Mucosa of stomach (tissue), 1 donor: ENCODE results near the gene STYXL1.
"Not testable (repeated sequence)": the region's sequence is repeated elsewhere in the genome, so short reads cannot be mapped to it uniquely, and the experiment has no call there.

ENCODE experiments used
- H3K27me3 ChIP-seq: one replicate; pipeline ENCODE4 v1.7.0; 2013; ENCODE audit warnings: mild to moderate bottlenecking, low read length; ENCODE audit not compliant: control insufficient read depth, insufficient read depth
- H3K36me3 ChIP-seq: one replicate; pipeline ENCODE4 v1.7.0; 2013; ENCODE audit warnings: low read length; ENCODE audit not compliant: control insufficient read depth, insufficient read depth
- H3K4me1 ChIP-seq: one replicate; pipeline ENCODE4 v1.7.0; 2013; ENCODE audit warnings: mild to moderate bottlenecking, low read length; ENCODE audit not compliant: control insufficient read depth, insufficient read depth
- H3K4me3 ChIP-seq: one replicate; pipeline ENCODE4 v1.7.0; 2013; ENCODE audit warnings: low read length
- H3K9ac ChIP-seq: one replicate; pipeline ENCODE4 v1.7.0; 2013; ENCODE audit warnings: mild to moderate bottlenecking, low read length, moderate library complexity
- H3K9me3 ChIP-seq: one replicate; pipeline ENCODE4 v1.7.0; 2013; ENCODE audit warnings: mild to moderate bottlenecking, low read length, moderate library complexity; ENCODE audit not compliant: control insufficient read depth
- donor health status: Pancreatic carcinoma.

STYXL1 gene

DNA sequence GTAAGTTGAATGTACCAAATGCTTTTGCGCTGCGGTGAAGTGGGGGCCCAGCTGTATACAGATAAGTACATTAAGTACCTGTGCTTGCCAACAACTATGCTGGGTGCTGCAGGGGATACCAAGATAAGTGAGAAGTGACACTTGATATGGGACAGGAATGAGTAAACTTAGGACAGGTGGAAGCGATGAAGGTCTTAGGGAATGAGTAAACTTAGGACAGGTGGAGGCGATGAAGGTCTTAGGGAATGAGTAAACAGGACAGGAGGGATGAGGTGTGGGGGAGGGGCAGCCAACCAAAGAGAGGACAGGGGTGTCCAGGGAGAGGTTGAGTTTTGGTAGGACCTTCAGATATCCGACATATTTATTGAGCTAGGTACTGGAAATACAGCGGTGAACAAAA lies 1.5 kb upstream of the STYXL1 start:
- H3K36me3 ChIP-seq = no peaks in the 10 kb centered on the region
- H3K27me3 ChIP-seq = no peaks in the 10 kb centered on the region
- H3K9me3 ChIP-seq = no peaks in the 10 kb centered on the region
- no peaks in the 10 kb centered on the region for H3K4me1 ChIP-seq
- H3K4me3 ChIP-seq = no peak overlapping the region
- H3K9ac ChIP-seq = peak overlapping the region; percentile 92

DNA sequence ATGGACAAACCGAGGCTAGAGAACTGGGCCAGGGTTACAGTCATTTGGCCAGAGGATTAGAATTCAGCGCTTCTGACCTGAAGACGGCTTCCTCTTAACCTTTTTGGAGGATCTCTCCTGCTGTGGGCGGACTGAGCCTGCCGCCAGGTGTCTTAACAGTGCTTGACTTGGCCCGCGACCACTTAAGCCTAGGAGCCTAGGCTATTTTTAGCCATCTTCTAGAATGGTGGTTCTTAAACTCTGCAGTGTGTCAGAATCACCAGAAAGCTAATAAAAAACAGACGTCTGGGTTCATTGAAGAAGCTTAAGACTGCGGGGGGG lies 828 bp upstream of the STYXL1 start:
- Histone ChIP-seq H3K9me3 (no peaks in the 10 kb centered on the region), H3K36me3 (no peaks in the 10 kb centered on the region), H3K27me3 (no peaks in the 10 kb centered on the region), H3K4me3 (peak overlapping the region; percentile 91), H3K9ac (peak overlapping the region; percentile 92), H3K4me1 (no peaks in the 10 kb centered on the region)

DNA sequence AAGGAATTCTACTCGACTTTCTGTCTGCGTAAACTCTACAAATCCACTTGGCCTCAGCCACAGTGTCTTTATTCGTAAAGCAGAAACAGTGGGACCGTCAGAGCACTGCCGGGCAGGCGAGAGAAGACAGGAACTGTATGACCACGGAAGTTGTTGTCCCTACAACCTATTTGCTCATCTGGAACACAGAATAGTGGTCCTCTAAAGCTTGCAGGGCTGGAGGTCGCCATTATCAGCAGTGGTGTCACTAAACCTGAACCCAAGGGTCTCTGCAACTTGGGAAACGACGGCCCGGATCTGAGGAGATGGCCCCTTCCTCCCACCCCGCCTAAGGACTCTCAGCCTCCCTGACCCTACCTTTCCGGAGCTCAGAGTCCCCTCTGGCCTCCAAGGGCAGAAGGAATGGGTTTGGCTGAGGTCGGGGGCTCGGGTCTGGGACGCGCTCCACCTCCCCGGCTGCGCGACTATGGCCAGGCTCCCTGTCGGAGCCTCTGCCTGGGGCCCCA lies 442 bp downstream of the STYXL1 start:
- Histone ChIP-seq H3K4me1 (no peaks in the 10 kb centered on the region), H3K9me3 (no peaks in the 10 kb centered on the region), H3K4me3 (peak overlapping the region; percentile 91), H3K9ac (peak overlapping the region; percentile 92), H3K36me3 (no peaks in the 10 kb centered on the region), H3K27me3 (no peaks in the 10 kb centered on the region)

DNA sequence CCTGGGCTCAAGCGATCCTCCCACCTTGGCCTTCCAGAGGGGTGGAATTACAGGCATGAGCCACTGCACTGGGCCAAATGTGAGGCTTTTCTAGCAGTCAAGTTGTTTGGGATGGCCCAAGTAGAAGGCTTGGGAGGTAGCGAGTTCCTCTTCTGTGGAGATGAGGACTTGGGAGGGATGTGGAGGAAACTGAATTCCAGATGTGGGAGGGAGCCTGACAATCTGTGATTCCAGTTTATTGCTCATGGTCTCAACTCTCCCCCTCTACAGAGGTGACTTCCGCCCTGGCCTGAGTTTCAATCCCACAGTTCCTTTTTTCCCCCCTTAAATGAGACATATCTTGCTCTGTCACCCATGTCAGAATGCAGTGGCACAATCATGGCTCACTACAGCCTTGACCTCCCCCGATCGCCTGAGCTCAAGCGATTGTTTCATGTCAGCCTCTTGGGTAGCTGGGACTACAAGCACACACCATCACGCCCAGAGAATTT lies 3.4 kb downstream of the STYXL1 start:
- H3K4me1 ChIP-seq = no peaks in the 10 kb centered on the region
- H3K4me3 ChIP-seq = no peak overlapping the region
- H3K9me3 ChIP-seq = no peaks in the 10 kb centered on the region
- H3K9ac ChIP-seq = no peak overlapping the region
- no peaks in the 10 kb centered on the region for H3K27me3 ChIP-seq
- H3K36me3 ChIP-seq = no peaks in the 10 kb centered on the region

DNA sequence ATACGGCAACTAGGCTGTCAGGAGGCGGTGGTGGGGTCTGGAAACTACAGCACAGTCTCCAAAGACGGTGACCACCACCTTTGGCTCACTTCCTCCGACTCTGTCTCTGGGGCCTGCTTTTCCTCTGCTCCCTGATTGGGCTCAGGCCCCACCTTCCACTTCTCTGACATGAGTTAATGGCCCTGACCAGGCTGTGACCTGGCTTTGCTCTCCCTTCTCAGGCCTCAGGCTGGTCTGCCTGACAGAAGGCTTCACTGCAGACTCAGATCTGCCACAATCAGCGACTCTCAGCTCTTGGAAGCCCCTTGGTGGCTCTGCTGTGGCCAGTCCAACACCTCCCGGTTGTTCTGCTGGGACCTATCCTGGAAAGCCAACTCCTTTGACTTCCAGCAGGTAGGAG lies 7.7 kb downstream of the STYXL1 start:
- Histone ChIP-seq H3K4me3 (no peak overlapping the region), H3K27me3 (no peaks in the 10 kb centered on the region), H3K36me3 (no peaks in the 10 kb centered on the region), H3K4me1 (no peaks in the 10 kb centered on the region), H3K9me3 (no peaks in the 10 kb centered on the region), H3K9ac (no peak overlapping the region)

DNA sequence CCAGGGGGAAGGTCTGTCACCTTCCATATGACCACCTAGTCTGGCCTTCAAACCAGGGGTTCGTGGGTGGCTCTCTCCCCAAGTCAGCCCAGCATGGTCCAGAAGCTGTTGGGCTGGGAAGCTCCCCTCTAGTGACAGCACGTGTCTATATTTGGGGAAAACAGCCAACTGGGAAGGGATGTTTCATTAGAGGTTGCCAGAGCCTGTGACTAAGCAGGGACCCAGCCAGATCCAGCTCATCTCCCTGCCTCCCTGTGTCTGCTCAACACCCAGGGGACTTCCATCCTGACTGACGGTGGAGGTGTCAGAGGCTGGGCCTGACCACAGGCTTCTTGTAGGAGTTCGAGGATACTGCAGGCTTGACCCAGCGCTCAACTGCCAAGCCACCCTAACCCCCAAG lies 10.5 kb downstream of the STYXL1 start:
- Histone ChIP-seq H3K4me3 (no peak overlapping the region), H3K9me3 (no peaks in the 10 kb centered on the region), H3K27me3 (no peaks in the 10 kb centered on the region), H3K36me3 (no peaks in the 10 kb centered on the region), H3K4me1 (no peaks in the 10 kb centered on the region), H3K9ac (no peak overlapping the region)

DNA sequence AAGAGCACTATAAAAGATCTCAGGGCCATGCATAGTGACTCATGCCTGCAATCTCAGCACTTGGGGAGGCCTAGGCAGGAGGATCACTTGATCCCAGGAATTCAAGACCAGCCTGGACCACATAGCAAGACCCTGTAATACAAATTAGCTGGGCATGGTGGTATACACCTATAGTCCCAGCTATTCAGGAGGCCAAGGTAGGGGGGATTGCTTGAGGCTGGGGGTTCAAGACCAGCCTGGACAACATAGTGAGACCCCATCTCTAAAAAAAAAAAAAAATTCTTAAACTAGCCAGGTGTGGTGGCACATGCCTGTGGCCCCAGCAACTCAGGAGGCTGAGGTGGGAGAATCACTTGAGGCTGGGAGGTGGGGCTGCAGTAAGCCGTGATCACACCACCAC lies 15.8 kb downstream of the STYXL1 start:
- Histone ChIP-seq H3K27me3 (no peaks in the 10 kb centered on the region), H3K4me1 (no peaks in the 10 kb centered on the region), H3K36me3 (no peaks in the 10 kb centered on the region), H3K9me3 (no peaks in the 10 kb centered on the region), H3K4me3 (no peak overlapping the region), H3K9ac (no peak overlapping the region)

DNA sequence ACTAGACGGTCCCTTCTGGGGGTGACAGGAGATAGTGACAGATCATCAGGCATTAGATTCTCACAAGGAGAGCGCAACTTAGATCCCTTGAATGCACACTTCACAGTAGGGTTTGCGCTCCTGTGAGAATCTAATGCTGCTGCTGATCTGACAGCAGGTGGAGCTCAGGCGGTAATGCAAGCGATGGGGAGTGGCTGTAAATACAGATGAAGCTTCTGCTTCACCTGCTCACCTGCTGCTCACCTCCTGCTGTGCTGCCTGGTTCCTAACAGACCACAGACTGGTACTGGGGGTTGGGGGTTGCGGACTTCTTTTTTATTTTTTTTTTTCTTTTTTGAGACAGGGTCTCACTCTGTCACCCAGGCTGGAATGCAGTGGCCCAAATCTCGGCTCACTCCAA lies 18.1 kb downstream of the STYXL1 start:
- not testable (repeated sequence) for H3K9me3 ChIP-seq, H3K9ac ChIP-seq, H3K4me3 ChIP-seq, H3K36me3 ChIP-seq, H3K4me1 ChIP-seq, H3K27me3 ChIP-seq

DNA sequence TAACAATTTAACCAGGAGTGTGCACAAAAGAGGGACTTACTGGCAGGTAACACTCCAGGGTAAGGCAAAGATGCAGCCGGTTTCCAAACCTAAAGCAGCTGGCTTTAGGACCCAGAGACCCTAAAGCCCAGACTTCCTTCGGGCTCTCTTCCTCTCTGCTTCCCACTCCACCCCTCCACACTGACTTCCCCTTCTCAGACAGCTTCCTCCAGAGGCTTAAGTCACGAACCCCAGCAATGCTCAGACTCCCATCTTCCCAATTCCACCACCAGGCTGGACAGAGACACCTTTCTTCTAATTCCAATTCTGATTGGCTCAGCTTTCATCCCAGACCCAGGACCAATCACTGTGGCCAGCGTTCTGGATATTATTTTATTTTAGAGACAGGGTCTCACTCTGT lies 24.8 kb downstream of the STYXL1 start:
- no peak overlapping the region for H3K9ac ChIP-seq
- no peaks in the 10 kb centered on the region for H3K9me3 ChIP-seq
- peaks cover 3% of the 10 kb centered on the region for H3K36me3 ChIP-seq
- no peaks in the 10 kb centered on the region for H3K27me3 ChIP-seq
- H3K4me1 ChIP-seq = peaks cover 4% of the 10 kb centered on the region
- H3K4me3 ChIP-seq = no peak overlapping the region

DNA sequence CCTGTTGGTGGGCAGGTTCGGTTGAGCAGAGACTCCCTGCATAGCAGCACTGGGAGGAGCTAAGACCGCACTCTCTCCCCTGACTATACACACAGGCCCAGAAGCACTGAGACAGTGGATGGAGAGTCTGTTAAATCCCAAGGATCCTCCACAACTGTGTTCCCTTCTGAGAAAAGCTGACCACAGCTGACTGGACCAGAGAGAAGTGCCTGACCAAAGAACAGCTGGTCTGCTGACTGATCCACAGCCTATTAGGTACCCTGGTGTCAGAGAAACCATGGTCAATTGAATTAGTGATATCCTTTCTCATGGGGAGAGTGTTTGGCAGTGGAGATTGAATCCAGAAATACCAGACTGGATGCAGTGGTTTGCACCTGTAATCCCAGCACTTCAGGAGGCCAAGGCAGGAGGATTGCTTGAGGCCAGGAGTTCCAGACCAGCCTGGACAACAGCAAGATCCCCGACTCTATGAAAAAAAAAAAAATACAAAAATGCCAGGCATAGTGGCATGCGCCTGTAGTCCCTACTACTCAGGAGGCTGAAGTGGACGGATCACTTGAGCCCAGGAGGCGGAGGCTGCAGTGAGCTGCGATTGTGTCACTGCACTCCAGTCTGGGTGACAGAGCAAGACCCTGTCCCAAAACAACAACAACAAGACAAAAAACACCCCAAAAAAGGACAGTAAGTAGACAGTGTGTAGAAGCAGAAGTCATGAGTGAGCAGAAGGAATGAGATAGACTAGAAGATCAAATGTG lies 25.6 kb downstream of the STYXL1 start:
- H3K36me3 ChIP-seq = peaks cover 3% of the 10 kb centered on the region

DNA sequence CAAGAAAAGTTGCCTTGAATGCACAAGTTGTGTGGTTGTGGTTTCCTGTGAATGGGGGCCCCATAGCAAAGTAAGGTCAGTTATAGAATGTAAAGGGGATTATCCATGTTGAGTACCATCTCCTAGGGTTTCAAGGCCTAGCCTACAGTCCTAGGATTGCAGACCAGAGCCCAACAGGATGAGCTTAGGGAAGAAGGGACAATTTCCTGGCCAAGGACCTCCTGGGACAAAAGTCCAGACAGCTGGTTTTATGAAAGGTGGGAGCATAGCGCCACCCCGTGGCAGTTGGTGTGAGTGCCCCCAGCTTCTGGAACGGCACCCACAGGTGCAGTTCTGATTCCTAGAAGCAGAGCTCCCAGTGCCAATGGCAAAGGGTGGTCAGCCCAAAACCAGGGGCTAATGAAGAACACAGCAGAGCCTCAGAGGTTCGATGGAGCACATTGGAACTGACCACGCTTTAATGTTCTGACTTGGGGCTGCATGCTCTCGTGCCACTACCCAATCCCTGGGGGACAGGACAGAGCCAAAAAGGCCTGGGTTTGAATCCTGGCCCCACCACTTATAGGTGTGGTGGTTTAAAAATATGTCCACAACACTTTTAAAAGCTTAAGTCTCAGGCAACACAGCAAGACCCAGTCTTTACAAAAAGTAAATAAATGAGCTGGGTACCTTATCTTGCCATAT lies 27.6 kb downstream of the STYXL1 start:
- H3K9ac ChIP-seq = no peak overlapping the region
- no peak overlapping the region for H3K4me3 ChIP-seq
- peaks cover 3% of the 10 kb centered on the region for H3K36me3 ChIP-seq

More for the DNA sequence above, 25.6 kb downstream of the STYXL1 start:
- Histone ChIP-seq H3K4me3 (no peak overlapping the region), H3K4me1 (peaks cover 4% of the 10 kb centered on the region), H3K9me3 (no peaks in the 10 kb centered on the region), H3K27me3 (no peaks in the 10 kb centered on the region), H3K9ac (no peak overlapping the region)

DNA sequence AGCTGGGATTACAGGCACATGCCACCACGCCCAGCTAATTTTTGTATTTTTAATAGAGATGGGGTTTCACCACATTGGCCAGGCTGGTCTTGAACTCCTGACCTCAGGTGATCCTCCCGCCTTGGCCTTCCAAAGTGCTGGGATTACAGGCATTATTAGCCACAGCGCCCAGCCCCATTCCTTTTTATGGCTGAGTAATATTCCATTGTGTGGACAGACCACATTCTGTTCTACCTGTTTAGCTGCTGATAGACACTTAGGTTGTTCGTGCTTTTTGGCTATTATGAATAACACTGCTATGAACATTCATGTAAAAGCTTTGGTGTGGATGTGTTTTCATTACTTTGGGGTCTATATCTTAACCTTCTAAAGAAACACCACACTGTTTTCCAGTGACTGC lies 29.3 kb downstream of the STYXL1 start:
- not testable (repeated sequence) for H3K4me1 ChIP-seq, H3K36me3 ChIP-seq, H3K27me3 ChIP-seq, H3K9ac ChIP-seq, H3K9me3 ChIP-seq, H3K4me3 ChIP-seq

More for the DNA sequence above, 27.6 kb downstream of the STYXL1 start:
- peaks cover 4% of the 10 kb centered on the region for H3K4me1 ChIP-seq
- H3K9me3 ChIP-seq = no peaks in the 10 kb centered on the region
- H3K27me3 ChIP-seq = no peaks in the 10 kb centered on the region
